ENCODE results near the gene RC3H1. TPM values are rescaled to one million over a fixed set of nuclear protein-coding genes. Genes with fewer than 3 reads are reported as not detected.

Gene RC3H1
- total and polyA plus RNA-seq, 2 experiments from 2014 or later: 6.8 to 24.5 TPM

DNA sequence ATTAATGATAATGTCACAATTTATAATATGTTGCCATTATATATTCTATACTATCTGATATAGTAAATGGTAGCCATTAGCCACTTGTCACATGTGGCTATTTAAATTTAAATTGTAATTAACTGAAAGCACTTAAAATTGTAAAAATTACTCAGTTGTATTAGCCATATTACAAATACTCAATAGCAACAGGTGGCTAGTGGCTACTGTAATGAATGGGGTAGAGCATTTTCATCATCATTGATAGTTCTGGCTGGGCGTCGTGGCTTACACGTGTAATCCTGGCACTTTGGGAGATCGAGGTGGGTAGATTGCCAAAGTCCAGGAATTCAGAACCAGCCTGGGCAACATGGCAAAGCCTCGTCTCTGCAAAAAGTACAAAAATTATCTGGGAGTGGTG is 137.5 kb downstream of the RC3H1 start (continued):
- TF ChIP-seq, protein P1, sequence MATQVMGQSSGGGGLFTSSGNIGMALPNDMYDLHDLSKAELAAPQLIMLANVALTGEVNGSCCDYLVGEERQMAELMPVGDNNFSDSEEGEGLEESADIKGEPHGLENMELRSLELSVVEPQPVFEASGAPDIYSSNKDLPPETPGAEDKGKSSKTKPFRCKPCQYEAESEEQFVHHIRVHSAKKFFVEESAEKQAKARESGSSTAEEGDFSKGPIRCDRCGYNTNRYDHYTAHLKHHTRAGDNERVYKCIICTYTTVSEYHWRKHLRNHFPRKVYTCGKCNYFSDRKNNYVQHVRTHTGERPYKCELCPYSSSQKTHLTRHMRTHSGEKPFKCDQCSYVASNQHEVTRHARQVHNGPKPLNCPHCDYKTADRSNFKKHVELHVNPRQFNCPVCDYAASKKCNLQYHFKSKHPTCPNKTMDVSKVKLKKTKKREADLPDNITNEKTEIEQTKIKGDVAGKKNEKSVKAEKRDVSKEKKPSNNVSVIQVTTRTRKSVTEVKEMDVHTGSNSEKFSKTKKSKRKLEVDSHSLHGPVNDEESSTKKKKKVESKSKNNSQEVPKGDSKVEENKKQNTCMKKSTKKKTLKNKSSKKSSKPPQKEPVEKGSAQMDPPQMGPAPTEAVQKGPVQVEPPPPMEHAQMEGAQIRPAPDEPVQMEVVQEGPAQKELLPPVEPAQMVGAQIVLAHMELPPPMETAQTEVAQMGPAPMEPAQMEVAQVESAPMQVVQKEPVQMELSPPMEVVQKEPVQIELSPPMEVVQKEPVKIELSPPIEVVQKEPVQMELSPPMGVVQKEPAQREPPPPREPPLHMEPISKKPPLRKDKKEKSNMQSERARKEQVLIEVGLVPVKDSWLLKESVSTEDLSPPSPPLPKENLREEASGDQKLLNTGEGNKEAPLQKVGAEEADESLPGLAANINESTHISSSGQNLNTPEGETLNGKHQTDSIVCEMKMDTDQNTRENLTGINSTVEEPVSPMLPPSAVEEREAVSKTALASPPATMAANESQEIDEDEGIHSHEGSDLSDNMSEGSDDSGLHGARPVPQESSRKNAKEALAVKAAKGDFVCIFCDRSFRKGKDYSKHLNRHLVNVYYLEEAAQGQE (IDR thresholded peaks at IDR 0.05; ENCODE audit: unreplicated experiment): no peak
- TF ChIP-seq, protein P2, sequence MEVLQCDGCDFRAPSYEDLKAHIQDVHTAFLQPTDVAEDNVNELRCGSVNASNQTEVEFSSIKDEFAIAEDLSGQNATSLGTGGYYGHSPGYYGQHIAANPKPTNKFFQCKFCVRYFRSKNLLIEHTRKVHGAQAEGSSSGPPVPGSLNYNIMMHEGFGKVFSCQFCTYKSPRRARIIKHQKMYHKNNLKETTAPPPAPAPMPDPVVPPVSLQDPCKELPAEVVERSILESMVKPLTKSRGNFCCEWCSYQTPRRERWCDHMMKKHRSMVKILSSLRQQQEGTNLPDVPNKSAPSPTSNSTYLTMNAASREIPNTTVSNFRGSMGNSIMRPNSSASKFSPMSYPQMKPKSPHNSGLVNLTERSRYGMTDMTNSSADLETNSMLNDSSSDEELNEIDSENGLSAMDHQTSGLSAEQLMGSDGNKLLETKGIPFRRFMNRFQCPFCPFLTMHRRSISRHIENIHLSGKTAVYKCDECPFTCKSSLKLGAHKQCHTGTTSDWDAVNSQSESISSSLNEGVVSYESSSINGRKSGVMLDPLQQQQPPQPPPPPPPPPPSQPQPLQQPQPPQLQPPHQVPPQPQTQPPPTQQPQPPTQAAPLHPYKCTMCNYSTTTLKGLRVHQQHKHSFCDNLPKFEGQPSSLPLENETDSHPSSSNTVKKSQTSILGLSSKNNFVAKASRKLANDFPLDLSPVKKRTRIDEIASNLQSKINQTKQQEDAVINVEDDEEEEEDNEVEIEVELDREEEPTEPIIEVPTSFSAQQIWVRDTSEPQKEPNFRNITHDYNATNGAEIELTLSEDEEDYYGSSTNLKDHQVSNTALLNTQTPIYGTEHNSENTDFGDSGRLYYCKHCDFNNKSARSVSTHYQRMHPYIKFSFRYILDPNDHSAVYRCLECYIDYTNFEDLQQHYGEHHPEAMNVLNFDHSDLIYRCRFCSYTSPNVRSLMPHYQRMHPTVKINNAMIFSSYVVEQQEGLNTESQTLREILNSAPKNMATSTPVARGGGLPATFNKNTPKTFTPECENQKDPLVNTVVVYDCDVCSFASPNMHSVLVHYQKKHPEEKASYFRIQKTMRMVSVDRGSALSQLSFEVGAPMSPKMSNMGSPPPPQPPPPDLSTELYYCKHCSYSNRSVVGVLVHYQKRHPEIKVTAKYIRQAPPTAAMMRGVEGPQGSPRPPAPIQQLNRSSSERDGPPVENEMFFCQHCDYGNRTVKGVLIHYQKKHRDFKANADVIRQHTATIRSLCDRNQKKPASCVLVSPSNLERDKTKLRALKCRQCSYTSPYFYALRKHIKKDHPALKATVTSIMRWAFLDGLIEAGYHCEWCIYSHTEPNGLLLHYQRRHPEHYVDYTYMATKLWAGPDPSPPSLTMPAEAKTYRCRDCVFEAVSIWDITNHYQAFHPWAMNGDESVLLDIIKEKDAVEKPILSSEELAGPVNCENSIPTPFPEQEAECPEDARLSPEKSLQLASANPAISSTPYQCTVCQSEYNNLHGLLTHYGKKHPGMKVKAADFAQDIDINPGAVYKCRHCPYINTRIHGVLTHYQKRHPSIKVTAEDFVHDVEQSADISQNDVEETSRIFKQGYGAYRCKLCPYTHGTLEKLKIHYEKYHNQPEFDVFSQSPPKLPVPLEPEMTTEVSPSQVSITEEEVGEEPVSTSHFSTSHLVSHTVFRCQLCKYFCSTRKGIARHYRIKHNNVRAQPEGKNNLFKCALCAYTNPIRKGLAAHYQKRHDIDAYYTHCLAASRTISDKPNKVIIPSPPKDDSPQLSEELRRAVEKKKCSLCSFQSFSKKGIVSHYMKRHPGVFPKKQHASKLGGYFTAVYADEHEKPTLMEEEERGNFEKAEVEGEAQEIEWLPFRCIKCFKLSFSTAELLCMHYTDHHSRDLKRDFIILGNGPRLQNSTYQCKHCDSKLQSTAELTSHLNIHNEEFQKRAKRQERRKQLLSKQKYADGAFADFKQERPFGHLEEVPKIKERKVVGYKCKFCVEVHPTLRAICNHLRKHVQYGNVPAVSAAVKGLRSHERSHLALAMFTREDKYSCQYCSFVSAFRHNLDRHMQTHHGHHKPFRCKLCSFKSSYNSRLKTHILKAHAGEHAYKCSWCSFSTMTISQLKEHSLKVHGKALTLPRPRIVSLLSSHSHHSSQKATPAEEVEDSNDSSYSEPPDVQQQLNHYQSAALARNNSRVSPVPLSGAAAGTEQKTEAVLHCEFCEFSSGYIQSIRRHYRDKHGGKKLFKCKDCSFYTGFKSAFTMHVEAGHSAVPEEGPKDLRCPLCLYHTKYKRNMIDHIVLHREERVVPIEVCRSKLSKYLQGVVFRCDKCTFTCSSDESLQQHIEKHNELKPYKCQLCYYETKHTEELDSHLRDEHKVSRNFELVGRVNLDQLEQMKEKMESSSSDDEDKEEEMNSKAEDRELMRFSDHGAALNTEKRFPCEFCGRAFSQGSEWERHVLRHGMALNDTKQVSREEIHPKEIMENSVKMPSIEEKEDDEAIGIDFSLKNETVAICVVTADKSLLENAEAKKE (CRISPR knock-in tag; IDR thresholded peaks at IDR 0.05): no peak
- TF ChIP-seq JUNB (IDR thresholded peaks at IDR 0.05; ENCODE audit: unreplicated experiment): no peak

Small RNA genes within 50 kb of the gene (small RNA-seq; reads per million reads assigned to genes)
- 0.17 reads per million for gene RNA5SP67 (ENCODE audit: low replicate concordance)
- gene RNA5SP68 (ENCODE audit: low replicate concordance): 0.35 reads per million, percentile 19 among the genes with 10 or more reads in this experiment

Other genes with a start within 250 kb of the RC3H1 start
- gene DARS2, start 197.7 kb downstream of the RC3H1 start, total RNA-seq (2014; rRNA removed; shearing (Covaris generic)): 41.1 and 49.9 TPM in 2 replicates
- 17.0 and 18.1 TPM in 2 replicates for gene DARS2, start 197.7 kb downstream of the RC3H1 start, polyA plus RNA-seq (2016; fragmentation: Nextera tagmentation; extraction: Ambion mirVana)
- gene CENPL, start 197.5 kb downstream of the RC3H1 start, total RNA-seq (2014; rRNA removed; shearing (Covaris generic)): 23.5 and 40.7 TPM in 2 replicates
- gene CENPL, start 197.5 kb downstream of the RC3H1 start, polyA plus RNA-seq (2016; fragmentation: Nextera tagmentation; extraction: Ambion mirVana): 8.8 and 13.6 TPM in 2 replicates
- gene GAS5, start 154.4 kb downstream of the RC3H1 start, total RNA-seq (2014; rRNA removed; shearing (Covaris generic)): 979 and 1,111 TPM in 2 replicates
- 992 and 1,077 TPM in 2 replicates for gene GAS5, start 154.4 kb downstream of the RC3H1 start, polyA plus RNA-seq (2016; fragmentation: Nextera tagmentation; extraction: Ambion mirVana)
- 15.2 and 15.8 TPM in 2 replicates for gene ZBTB37, start 154.0 kb downstream of the RC3H1 start, total RNA-seq (2014; rRNA removed; shearing (Covaris generic))
- gene ZBTB37, start 154.0 kb downstream of the RC3H1 start, polyA plus RNA-seq (2016; fragmentation: Nextera tagmentation; extraction: Ambion mirVana): 1.4 and 2.7 TPM in 2 replicates
- gene SERPINC1, start 105.0 kb downstream of the RC3H1 start, total RNA-seq (2014; rRNA removed; shearing (Covaris generic)): not detected in 2 replicates
- not detected in 2 replicates for gene SERPINC1, start 105.0 kb downstream of the RC3H1 start, polyA plus RNA-seq (2016; fragmentation: Nextera tagmentation; extraction: Ambion mirVana)
- 83.2 and 85.5 TPM in 2 replicates for gene RABGAP1L, start 137.2 kb upstream of the RC3H1 start, total RNA-seq (2014; rRNA removed; shearing (Covaris generic))
- gene RABGAP1L, start 137.2 kb upstream of the RC3H1 start, polyA plus RNA-seq (2016; fragmentation: Nextera tagmentation; extraction: Ambion mirVana): 113 and 136 TPM in 2 replicates

All from GM23338 (cell line).